Muscle layer of colon (tissue), 2 donors: ENCODE data around the gene ADAMTS19.

Experiments used
- H3K27ac ChIP-seq: one replicate; pipeline ENCODE4 v1.7.0; 2013; ENCODE audit warnings: low read depth, mild to moderate bottlenecking, low read length, moderate library complexity
- H3K27me3 ChIP-seq, 2 donors: one replicate each; pipeline ENCODE4 v1.7.0; 2013; ENCODE audit warnings: low read length in 2 of 2, mild to moderate bottlenecking in 2 of 2; ENCODE audit not compliant: insufficient read depth in 2 of 2, control insufficient read depth in 1 of 2
- H3K36me3 ChIP-seq: one replicate; pipeline ENCODE4 v1.7.0; 2013; ENCODE audit warnings: mild to moderate bottlenecking, low read length; ENCODE audit not compliant: insufficient read depth
- H3K4me1 ChIP-seq: one replicate; pipeline ENCODE4 v1.7.0; 2013; ENCODE audit warnings: mild to moderate bottlenecking, low read length; ENCODE audit not compliant: insufficient read depth
- H3K4me3 ChIP-seq, 2 donors: one replicate each; pipeline ENCODE4 v1.7.0; 2013; ENCODE audit warnings: low read length in 2 of 2, low read depth in 1 of 2, mild to moderate bottlenecking in 1 of 2, moderate library complexity in 1 of 2
- H3K9ac ChIP-seq: one replicate; pipeline ENCODE4 v1.7.0; 2013; ENCODE audit warnings: low read length
- H3K9me3 ChIP-seq: one replicate; pipeline ENCODE4 v1.7.0; 2013; ENCODE audit warnings: mild to moderate bottlenecking, low read length
- donor health status: abdominal sarcoma.
- donor health status: Adenocarcinoma of cecum.

ADAMTS19 gene

DNA sequence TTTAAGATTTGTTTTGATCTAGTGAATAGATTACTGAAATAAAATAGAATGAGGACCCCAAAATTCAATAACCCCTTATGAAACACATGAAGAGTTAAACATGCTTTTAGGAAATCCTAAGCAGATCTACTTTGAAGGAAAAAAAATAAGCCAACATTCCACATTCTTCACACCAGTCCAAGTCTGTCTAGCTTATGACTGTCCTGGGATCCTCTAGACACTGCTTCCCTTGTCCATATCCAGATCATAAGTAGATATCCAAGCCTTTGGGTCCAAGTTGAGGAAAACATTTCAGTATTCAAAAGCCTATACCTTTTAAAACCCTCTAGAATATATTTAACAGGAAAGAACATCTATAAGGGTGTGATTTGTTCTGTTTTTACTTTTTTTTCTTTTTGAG lies 228.9 kb downstream of the ADAMTS19 start:
- Histone ChIP-seq H3K4me1 (no peaks in the 10 kb centered on the region), H3K27ac (no peak overlapping the region), H3K4me3 (no peak overlapping the region), H3K9ac (no peak overlapping the region), H3K36me3 (no peaks in the 10 kb centered on the region), H3K9me3 (no peaks in the 10 kb centered on the region), H3K27me3 (no peaks in the 10 kb centered on the region)

GRCh38 chr5:129691220-129691619 lies 231.1 kb downstream of the ADAMTS19 start:
- H3K27me3 ChIP-seq, result no peaks in the 10 kb centered on the region
- H3K4me3 ChIP-seq, result no peak overlapping the region
- H3K9me3 ChIP-seq, result no peaks in the 10 kb centered on the region
- H3K27ac ChIP-seq, result no peak overlapping the region
- H3K9ac ChIP-seq, result no peak overlapping the region
- no peaks in the 10 kb centered on the region for H3K4me1 ChIP-seq
- no peaks in the 10 kb centered on the region for H3K36me3 ChIP-seq

- no peak overlapping the region for H3K9ac ChIP-seq
- no peak overlapping the region for H3K27ac ChIP-seq
- no peaks in the 10 kb centered on the region for H3K36me3 ChIP-seq
- no peaks in the 10 kb centered on the region for H3K4me1 ChIP-seq
- H3K9me3 ChIP-seq, result no peaks in the 10 kb centered on the region
- no peak overlapping the region for H3K4me3 ChIP-seq
- H3K27me3 ChIP-seq, result no peaks in the 10 kb centered on the region
Observed at GRCh38 chr5:129696636-129697035, 236.5 kb downstream of the ADAMTS19 start.

DNA sequence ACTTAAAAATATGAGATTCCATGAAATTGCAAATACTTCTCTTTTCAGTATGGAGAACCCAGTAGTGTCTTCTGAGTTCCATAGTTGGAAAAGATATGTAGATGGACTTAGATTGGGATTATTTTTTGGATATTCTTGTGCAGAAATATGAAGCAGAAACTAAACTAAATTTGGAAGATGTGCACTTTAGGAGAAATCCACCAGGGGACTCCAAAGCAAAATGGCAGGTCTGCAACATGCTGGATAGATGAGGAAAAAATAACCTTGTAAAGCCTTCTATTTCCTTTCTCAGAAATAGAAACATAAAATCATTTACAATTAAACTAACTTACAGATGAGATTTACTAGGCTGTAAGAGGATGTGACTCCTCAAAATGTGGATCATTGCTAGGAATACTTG lies 238.6 kb downstream of the ADAMTS19 start:
- H3K27me3 ChIP-seq, result no peaks in the 10 kb centered on the region
- H3K27ac ChIP-seq, result no peak overlapping the region
- no peaks in the 10 kb centered on the region for H3K4me1 ChIP-seq
- no peak overlapping the region for H3K4me3 ChIP-seq
- no peak overlapping the region for H3K9ac ChIP-seq
- no peaks in the 10 kb centered on the region for H3K36me3 ChIP-seq
- H3K9me3 ChIP-seq, result no peaks in the 10 kb centered on the region

DNA sequence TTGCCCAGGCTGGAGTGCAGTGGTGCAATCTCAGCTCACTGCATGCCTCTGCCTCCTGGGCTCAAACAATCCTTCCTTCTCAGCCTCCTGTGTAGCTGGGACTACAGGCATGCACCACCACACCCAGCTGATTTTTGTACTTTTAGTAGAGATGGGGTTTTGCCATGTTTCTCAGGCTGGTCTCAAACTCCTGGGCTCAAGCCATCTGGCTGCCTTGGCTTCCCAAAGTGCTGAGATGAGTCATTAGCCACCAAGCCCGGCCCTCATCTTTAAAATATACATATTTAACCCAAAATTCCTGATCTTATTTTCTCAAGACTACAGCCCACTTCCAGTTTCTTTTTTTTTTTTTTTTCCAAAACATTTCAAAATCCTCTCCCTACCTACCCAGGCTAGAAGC lies 256.1 kb downstream of the ADAMTS19 start:
- no peaks in the 10 kb centered on the region for H3K27me3 ChIP-seq
- H3K9ac ChIP-seq, result no peak overlapping the region
- H3K27ac ChIP-seq, result no peak overlapping the region
- no peaks in the 10 kb centered on the region for H3K4me1 ChIP-seq
- H3K36me3 ChIP-seq, result no peaks in the 10 kb centered on the region
- H3K9me3 ChIP-seq, result no peaks in the 10 kb centered on the region
- H3K4me3 ChIP-seq, result no peak overlapping the region

- Histone ChIP-seq H3K9ac (no peak overlapping the region), H3K27me3 (no peaks in the 10 kb centered on the region), H3K36me3 (no peaks in the 10 kb centered on the region), H3K4me3 (no peak overlapping the region), H3K4me1 (no peaks in the 10 kb centered on the region), H3K27ac (no peak overlapping the region), H3K9me3 (no peaks in the 10 kb centered on the region)
Observed at GRCh38 chr5:129716651-129717050, 256.6 kb downstream of the ADAMTS19 start.

DNA sequence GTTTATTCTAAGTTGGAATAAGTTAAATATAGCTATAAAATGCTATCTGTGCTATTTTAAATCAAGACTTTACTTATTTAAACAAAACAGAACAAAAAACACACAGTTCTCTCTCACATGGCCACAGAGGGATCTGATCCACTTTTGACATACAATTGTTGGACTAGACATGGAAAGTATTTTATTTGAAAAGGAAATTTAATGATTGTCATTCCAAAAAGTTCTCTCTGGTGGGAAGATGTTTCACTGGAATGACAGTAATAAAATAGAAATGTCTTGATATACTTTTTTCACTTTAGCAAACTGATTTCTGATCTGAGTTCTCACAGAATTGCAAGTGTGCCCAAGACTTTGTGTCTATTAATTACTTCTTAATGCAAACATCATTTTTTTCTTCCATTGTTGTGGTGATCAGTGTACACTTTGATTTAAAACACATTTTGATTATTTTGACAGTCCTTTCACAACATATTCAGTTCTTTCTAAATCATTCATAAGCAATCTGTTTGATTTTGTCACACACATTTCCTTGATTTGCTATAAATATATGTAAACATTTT lies 257.7 kb downstream of the ADAMTS19 start:
- no peaks in the 10 kb centered on the region for H3K9me3 ChIP-seq
- no peak overlapping the region for H3K4me3 ChIP-seq
- H3K4me1 ChIP-seq, result no peaks in the 10 kb centered on the region
- no peaks in the 10 kb centered on the region for H3K27me3 ChIP-seq
- no peaks in the 10 kb centered on the region for H3K36me3 ChIP-seq
- H3K27ac ChIP-seq, result no peak overlapping the region
- H3K9ac ChIP-seq, result no peak overlapping the region

GRCh38 chr5:129718471-129719090 lies 258.5 kb downstream of the ADAMTS19 start:
- no peaks in the 10 kb centered on the region for H3K9me3 ChIP-seq
- no peaks in the 10 kb centered on the region for H3K4me1 ChIP-seq
- no peak overlapping the region for H3K27ac ChIP-seq
- no peaks in the 10 kb centered on the region for H3K36me3 ChIP-seq
- no peaks in the 10 kb centered on the region for H3K27me3 ChIP-seq
- no peak overlapping the region for H3K4me3 ChIP-seq
- H3K9ac ChIP-seq, result no peak overlapping the region

DNA sequence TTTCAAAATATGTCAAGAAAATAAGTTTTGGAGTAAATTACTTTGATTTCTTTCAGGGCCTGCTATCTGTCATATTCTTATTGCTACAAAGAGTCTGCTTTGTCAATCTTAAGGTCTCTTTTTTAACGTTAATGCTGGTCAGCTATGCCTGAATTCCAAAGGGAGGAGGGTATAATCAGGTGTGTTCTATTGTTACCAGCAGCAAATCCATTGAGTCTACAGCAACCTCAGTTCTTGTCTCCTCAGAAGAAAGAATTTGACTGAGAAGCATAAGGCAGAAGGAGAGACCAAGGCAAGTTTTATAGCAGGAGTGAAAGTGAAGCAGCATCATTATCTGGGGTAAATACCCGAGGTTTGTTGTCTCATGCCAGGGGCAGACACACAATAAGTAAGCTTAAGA lies 264.1 kb downstream of the ADAMTS19 start:
- no peaks in the 10 kb centered on the region for H3K9me3 ChIP-seq
- no peak overlapping the region for H3K27ac ChIP-seq
- no peaks in the 10 kb centered on the region for H3K36me3 ChIP-seq
- no peak overlapping the region for H3K4me3 ChIP-seq
- no peak overlapping the region for H3K9ac ChIP-seq
- H3K4me1 ChIP-seq, result no peaks in the 10 kb centered on the region
- no peaks in the 10 kb centered on the region for H3K27me3 ChIP-seq

DNA sequence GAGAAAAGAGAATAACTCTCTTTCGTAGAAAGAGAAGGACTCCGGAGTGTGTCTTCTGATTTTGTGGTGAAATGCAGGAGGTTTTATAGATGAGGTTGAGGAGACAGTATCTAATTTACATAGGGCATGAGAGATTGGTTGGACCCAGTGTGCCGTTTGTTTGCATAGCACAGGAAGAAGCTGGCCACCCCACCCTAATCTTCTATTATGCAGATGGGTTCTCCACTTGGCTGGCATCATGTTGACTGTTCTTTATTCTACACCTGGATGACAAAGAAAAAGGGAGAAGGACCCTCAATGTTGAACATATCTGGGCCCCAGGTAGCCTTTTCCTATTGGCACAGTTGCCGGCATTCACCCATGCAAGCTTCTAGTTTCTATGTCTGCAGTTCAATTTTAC lies 264.5 kb downstream of the ADAMTS19 start:
- Histone ChIP-seq H3K27ac (no peak overlapping the region), H3K36me3 (no peaks in the 10 kb centered on the region), H3K4me1 (no peaks in the 10 kb centered on the region), H3K27me3 (no peaks in the 10 kb centered on the region), H3K4me3 (no peak overlapping the region), H3K9me3 (no peaks in the 10 kb centered on the region), H3K9ac (no peak overlapping the region)

DNA sequence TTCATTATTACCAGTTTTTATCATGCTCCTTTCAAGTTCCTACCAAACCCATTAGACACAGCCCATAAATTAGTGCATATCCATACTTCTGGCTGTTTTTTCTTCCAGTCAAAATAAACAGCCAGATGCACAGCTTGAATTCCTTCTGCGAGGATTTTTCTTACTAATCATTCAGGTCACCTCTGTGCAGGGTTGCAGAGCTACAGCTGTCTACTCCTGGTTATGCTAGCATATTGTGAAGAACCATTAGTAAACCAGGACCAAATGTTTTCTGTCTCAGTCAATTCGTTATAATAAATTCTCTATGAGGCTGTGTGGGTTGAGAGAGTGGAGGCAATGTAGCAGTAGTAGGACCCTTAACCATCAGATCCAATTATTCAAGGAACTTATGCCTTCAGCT lies 279.7 kb downstream of the ADAMTS19 start:
- H3K4me3 ChIP-seq, result no peak overlapping the region
- H3K4me1 ChIP-seq, result no peaks in the 10 kb centered on the region
- H3K9ac ChIP-seq, result no peak overlapping the region
- no peak overlapping the region for H3K27ac ChIP-seq
- no peaks in the 10 kb centered on the region for H3K36me3 ChIP-seq
- no peaks in the 10 kb centered on the region for H3K9me3 ChIP-seq
- H3K27me3 ChIP-seq, result no peaks in the 10 kb centered on the region

- Histone ChIP-seq H3K36me3 (no peaks in the 10 kb centered on the region), H3K9me3 (no peaks in the 10 kb centered on the region), H3K27me3 (no peaks in the 10 kb centered on the region), H3K9ac (no peak overlapping the region), H3K4me3 (no peak overlapping the region), H3K4me1 (no peaks in the 10 kb centered on the region), H3K27ac (no peak overlapping the region)
Observed at GRCh38 chr5:129743541-129744187, 283.6 kb downstream of the ADAMTS19 start.
